HPDE6-E6E7 (cell line): Measurements from ENCODE around the gene CALR3.
"Not testable (repeated sequence)": the region's sequence is repeated elsewhere in the genome, so short reads cannot be mapped to it uniquely, and the experiment has no call there.

Experiments
- DNase-seq: peaks from one replicate; pipeline ENCODE4 v3.0.0; 2011; ENCODE audit warnings: missing footprints; ENCODE audit errors: extremely low spot score

Gene CALR3

GRCh38 chr19:16457954-16458331 lies 38.0 kb downstream of the CALR3 start:
- no peak for DNase-seq

DNA sequence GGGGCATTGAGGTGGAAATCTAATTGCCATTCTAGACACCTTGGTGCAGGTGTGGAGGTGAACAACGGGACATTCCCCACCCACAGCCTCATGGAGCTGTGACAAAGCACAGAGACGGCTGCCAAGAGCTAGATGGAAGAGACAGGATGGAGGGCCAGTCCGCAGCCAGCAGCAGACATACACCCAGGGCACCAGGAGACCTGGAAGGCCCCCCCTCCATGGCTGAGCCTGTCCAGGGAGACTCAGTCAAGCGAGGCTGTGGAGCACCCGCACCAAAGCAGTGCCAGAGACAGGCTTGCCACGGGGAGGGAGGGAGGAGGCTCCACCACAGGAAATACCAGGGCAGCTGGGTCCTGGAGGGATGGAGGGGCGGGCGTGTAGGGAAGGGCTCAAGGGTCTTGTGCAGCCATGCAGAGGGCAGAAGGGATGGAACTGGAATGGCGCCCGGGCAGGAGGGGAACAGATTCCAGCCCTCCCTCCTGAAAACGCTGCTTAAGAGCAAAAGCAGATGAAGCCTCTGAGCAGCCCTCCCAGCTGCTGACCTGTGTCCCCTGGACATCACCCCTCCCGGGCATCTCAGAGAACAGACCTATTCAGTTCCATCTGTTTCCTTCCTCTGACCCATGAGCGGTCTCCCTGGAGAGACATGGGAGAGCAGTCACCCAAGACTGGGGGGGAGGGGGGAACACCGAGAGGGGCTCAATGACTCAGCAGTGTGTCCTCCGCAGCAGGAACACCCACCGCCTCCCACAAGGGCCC lies 38.6 kb downstream of the CALR3 start:
- no peak for DNase-seq

DNA sequence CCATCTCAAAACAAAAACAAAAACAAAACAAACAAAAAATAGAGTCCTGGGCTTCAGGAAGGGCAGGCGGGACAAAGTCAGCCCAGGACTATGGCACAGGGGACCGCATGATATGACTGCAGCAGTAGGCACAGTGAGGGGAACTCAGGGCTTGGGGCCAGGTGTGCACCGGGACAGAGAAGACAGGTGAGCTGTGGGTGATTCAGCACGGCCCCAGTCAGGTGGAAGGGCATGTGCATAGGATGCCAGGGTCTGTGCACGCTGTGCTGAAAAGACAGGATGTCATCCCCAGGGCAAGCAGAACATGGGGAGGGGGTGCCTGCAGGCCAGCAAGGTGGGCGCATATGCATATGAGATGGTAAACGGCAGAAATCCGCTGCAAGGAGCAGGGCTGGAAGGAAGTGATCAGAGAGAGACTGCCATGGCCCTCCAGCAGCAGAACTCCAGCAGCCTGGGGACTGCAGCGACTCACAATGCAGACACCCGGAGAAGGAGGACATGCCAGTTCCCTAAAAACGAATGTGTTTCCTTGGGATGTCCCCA lies 39.2 kb downstream of the CALR3 start:
- DNase-seq = no peak

GRCh38 chr19:16455489-16455888 lies 40.5 kb downstream of the CALR3 start:
- no peak for DNase-seq

DNA sequence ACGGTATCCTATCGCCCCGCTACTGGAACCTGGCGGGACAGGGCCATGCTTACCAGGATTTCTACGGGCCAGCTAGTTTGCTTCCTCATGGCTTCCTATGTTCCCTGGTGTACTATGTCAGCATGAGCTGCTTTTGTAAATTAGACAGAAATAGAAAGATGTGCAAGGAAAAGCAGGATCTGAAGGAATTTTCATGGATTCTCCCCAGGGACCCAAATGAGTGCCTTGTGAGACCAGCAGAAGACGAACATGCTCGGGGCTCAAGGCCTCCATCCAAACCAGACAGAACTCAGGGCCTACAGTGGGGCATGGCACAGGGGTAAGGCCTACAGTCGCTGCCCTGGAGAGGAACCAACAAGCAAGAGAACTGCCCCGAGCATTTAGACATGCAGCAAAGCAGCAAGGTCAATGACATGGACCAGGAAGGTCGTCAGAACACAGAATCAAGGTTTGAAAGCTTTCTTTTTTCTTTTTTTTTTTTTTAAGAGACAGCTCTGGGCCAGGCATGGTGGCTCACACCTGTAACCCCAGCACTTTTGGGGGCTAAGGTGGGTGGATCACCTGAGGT lies 41.5 kb downstream of the CALR3 start:
- no peak for DNase-seq

DNA sequence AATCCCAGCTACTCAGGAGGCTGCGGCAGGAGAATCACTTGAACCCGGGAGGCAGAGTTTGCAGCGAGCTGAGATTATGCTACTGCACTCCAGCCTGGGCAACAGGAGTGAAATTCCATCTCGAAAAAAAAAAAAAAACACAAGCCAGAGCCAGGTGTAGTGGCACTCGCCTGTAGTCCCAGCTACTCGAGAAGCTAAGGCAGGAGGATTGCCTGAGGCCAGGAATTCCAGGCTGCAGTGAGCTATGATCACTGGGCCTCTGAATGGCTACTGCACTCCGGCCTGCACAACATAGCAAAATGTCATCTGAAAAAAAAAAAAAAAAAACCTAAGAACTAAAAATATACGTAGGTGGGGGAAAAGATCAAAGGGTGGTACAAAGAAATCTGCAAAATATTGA lies 43.6 kb downstream of the CALR3 start:
- no peak for DNase-seq

GRCh38 chr19:16449330-16449961 lies 46.5 kb downstream of the CALR3 start:
- DNase-seq = no peak

- not testable (repeated sequence) for DNase-seq
Observed at GRCh38 chr19:16448872-16449271, 47.1 kb downstream of the CALR3 start.

- DNase-seq = peak; percentile 66
Observed at GRCh38 chr19:16446724-16447368, 49.1 kb downstream of the CALR3 start.

DNA sequence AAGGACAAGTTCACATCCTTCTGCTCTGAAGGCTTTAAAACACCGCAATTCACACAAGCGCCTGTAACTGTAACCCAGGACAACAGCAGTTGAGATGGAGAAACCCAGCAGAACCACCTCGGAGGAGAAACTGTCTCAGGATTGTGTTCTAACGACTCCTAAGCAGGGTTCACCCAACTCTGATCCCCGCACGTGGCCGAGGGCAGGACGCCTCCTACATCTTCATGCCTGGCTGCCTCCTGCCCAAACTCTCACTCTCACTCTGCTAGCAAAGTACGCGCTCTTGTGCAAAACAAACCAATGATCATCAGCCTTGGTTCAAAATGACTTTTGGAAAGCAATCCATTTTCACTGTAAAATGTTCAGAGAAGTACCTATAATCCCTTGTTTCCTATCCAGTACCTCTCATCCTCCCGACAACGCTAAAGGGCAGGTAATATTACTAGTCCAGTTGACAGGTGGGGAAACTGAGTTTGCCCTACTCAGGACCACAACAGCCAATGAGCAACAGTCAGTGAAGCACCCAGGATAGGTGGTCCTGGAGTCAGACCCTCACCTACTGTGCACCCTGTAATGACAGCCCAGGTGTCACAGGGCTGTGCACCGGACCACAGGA lies 49.8 kb downstream of the CALR3 start:
- DNase-seq = no peak

GRCh38 chr19:16445238-16446107 lies 50.5 kb downstream of the CALR3 start:
- DNase-seq = no peak

DNA sequence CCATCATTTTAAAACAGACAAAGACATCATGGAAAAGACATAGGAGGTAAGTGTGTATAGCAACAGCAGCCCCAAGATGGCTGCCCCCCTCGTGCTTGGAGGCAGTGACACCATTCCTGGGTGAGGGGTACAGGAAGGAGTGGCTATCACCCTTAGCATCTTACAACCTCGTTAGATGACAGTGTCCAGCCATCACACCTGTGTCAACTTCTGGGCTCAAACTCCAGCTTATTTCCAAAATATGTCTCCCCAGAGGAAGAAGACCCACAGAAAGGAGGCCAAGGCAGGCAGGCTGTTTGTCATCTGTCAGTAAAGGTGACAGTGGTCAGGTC lies 51.7 kb downstream of the CALR3 start:
- DNase-seq = no peak

DNA sequence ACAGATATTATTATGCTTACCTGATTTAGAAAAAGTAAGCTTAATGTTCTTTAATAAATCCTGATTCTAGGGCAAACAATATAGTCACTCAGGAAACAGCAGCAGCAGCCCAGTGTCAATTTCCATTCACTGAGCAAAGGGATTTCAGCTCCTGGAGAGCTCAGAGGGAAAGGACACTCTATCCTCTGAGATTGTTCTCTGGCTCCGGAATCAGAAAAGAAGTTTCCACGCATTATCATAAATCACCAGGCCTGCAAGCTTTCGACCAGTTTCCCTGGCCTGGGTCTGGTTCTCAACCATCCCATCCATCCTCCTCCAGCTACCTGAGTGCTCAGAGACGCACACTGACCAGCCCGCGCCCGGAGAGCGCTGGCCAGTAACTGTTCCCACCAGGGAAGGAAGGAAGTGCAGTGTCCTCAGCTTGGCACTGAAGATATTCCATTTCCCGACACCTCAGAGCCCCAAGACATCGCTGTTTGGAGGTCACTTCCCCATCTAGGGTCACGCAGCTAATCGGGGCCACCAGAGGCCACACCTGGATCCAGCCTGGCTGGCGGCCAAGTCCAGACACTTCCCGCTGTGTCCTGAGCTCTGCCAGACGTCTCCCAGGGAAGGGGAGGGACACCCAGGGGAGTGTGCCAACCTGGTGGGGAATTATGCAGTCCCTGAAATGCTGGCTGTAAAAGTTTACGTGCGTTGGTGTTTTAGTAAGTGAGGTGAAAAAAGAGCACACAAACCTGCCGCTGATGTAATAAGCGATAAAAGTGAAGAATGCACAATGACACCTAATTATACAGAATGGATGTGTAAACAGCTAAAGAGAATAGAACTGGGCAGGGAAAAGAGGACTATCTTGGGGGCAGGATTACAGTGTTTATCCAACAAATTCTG lies 53.3 kb downstream of the CALR3 start:
- DNase-seq = no peak

- DNase-seq = no peak
Observed at GRCh38 chr19:16441661-16442162, 54.3 kb downstream of the CALR3 start.

DNA sequence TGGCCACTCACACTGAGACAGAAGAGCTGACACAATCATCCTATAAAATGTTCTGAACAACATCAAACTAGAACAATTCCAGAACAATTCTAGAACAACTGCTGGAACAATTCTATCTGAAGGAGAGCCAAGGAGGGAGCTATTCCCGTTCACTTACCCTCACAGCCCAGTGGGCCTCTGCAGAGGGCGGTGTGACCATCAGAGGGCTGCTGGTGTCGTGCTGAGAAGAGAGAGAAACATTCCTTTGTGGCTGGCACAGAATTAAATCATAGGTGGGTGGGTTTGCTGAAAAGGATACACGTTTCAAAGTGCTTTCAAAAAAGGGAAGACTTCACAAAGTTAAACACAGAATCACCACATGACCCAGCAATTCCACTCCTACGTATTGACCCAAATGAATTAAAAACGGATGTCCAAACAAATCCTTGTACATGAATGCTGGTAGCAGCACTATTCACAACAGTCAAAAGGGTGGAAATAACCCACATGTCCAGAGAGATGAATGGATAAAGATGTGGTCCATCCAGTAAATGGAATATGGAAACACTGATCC lies 59.1 kb downstream of the CALR3 start:
- no peak for DNase-seq

DNA sequence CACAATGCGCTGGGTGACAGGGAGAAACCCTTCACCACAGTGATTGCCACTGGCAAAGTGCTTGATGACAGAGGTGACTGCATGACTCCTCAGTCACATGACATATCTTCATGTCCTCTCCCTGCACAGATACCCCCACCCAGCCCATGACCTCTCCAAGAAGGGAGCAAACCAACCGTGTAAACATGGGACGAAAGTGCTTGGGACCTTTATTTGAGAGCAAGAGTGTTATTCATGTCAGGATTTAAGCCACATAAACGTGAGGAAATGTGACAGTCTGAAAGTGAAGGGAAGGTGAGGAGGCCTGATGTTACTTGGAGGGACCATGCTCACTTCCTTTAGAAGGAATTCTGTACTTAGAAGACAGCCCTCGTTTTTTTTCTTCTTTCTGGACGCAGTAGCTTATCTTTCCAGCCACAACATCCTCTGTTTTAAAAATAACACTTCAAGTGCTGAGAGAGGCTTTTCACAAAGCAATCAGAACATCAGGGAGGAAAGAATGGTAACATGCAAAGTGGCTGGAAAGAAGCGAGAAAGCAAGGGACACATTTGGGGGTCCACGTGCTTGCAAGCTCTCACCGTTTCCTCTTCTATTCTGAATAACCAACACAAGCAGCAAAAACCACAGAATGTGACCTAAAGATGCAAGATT lies 59.8 kb downstream of the CALR3 start:
- no peak for DNase-seq

DNA sequence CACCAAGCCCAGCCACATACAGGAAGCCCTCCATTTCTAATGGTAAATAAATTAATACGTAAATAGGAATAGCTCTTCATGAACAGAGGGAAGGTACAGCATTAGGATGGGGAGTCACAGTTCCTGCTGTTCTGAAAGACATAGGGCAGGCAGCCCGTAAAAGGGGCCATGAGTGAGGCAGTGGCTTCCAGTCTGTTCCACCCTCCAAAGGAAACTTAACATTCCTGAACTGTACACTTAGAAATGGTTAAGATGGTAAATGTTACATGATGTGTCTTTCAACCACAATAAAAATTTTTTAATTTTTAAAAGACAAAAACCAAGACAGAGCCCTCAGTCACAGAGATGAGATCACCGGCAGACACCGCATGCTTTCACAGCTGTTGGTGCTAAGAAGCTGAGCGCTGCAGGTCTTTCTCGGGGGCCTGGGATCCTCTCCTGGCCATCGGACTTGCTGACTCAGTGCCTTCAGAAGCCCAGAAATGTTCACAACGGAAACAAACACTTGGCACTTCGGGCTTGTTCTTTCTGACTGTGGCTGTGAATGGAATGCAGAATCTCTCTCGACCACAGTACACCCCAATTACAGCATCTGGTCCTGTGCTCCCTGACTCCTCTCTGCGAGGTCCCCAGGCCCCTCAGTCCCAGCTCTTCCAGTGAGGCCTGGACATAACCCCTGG lies 60.6 kb downstream of the CALR3 start:
- no peak for DNase-seq

GRCh38 chr19:16433986-16434385 lies 62.0 kb downstream of the CALR3 start:
- DNase-seq = no peak

GRCh38 chr19:16429759-16430091 lies 66.2 kb downstream of the CALR3 start:
- no peak for DNase-seq
